HG03095 (cell line): ENCODE results near the gene CCHCR1.

ENCODE experiments used
- ATAC-seq: cut with Tn5 transposase; IDR thresholded peaks from one replicate; pipeline ENCODE4 v1.9.1; 2021; ENCODE audit warnings: moderate library complexity; ENCODE audit not compliant: unreplicated experiment

Gene CCHCR1

GRCh38 chr6:31112478-31112877, 45.1 kb downstream of the CCHCR1 start, which contains the start of gene C6orf15:
Gene C6orf15 (minus strand): TSS chr6:31112575. CDS start chr6:31112555, 20 bp downstream.
- no peak for ATAC-seq

GRCh38 chr6:31111712-31112111, 45.9 kb downstream of the CCHCR1 start:
- no peak for ATAC-seq

GRCh38 chr6:31110825-31111582, 46.6 kb downstream of the CCHCR1 start:
- ATAC-seq = no peak

- ATAC-seq = no peak
Observed at GRCh38 chr6:31107052-31107451, 50.5 kb downstream of the CCHCR1 start.

- ATAC-seq = no peak
Observed at GRCh38 chr6:31103136-31103535, 54.5 kb downstream of the CCHCR1 start.

GRCh38 chr6:31098449-31098938, 59.1 kb downstream of the CCHCR1 start:
- no peak for ATAC-seq

- no peak for ATAC-seq
Observed at GRCh38 chr6:31096656-31097055, 60.9 kb downstream of the CCHCR1 start.

- ATAC-seq = no peak
Observed at GRCh38 chr6:31096215-31096614, 61.4 kb downstream of the CCHCR1 start.

GRCh38 chr6:31094389-31094881, 63.2 kb downstream of the CCHCR1 start:
- ATAC-seq = no peak

GRCh38 chr6:31092769-31093505, 64.7 kb downstream of the CCHCR1 start:
- ATAC-seq = no peak
